ENCODE measurements around the gene RAI14.

- TF ChIP-seq CTCF (IDR thresholded peaks at IDR 0.05): no peak
- no peak for TF ChIP-seq EP300 (IDR thresholded peaks at IDR 0.05)
- TF ChIP-seq POLR2A (IDR thresholded peaks at IDR 0.05): no peak
These were observed 157.4 kb downstream of the RAI14 start for GRCh38 chr5:34813509-34813908.
